ENCODE data around the gene L1CAM.

The L1CAM gene

DNA sequence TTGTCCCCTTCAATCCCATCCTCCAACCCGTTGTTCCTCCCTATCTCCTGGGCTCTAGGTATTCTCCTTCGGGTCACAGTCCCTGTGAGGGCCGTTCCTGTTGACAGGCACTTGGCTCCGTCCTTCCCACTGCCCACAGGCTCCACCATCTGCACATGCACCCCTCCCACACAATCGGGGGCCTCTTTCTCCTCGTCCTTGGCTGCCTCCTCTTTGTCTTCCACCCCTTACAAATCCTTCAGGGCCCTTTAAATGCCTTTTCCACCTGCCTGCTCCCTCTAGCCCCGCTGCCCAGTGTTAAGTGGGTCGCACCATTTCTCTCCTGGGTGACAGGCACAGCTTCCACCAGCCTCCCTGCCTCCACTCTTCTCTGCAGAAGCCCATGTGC is 15.8 kb upstream of the L1CAM start:
- DNase-seq: no peak

DNA sequence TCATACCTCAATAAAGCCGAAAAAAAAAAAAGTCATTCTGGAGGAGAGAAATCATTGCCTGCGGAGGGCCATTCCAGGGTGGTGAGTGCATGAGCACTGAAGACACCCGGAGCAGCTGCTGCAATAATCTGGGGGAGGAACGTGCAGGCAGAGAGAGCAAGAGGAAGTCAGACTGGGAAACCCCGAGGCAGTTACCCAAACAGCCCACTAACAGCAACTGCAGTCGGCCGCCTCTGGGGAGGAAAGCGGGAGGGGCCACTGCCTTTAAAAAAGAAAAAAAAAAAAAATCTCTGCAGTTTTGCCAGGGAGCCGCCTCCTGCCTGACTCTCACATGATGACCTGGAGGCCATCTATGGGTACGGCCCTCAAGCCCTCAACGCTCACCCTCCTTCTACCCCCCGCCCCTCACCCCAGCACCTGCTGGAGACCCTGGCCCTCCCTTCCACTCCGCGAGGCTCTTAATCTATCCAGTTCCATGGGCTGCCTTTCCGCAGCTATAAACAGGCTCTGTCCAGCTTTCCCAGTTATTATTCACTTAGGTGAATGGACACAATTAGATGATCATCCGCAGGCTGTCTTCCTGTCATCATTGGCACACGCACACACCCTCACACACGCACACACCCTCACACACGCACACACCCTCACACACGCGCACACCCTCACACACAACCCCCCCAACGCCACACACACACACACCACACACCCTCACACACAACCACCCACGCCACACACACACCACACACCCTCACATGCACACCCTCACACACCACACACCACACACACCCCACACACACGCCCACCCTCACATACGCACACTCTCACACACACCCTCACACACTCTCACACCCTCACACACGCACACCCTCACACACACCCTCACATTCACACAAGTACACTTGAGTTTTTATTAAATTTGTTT is 15.1 kb upstream of the L1CAM start:
- DNase-seq: no peak

DNA sequence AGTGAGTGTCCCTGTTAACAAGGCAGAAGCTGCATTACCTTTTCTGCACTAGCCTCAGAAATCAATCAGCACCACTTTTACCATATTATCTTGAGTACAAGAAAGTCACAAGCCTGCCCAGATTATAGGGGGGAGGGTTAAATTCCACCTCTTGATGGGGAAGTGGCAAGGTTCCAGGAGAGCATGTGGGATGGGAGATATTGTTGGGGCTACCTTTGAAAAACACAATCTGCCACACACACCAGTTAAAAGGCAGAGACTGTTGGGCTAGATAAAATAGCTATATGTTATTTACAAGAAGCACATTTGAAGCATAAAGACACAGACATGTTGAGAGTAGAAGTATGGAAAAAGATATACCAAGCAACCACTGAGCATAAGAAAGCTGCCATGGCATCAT is 11.9 kb upstream of the L1CAM start:
- DNase-seq: no peak

DNA sequence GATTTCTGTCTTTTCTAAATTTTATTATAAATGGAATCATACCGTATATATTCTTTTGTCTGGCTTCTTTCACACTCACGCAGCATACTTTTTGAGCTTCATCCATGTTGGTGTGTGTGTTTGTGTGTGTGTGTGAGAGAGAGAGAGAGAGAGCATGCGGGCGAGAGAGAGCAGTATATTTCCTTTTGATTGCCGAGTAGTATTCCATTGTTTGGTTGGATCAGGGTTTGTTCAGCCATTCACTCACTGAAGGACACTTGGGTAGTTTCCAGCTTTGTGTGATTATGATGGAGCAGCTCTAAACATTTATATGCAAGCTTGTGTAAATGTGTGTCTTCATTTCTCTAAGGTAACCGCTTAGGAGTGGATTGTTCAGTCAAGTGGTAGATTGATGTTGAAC is 3.1 kb upstream of the L1CAM start:
- peak; percentile 3 for DNase-seq

DNA sequence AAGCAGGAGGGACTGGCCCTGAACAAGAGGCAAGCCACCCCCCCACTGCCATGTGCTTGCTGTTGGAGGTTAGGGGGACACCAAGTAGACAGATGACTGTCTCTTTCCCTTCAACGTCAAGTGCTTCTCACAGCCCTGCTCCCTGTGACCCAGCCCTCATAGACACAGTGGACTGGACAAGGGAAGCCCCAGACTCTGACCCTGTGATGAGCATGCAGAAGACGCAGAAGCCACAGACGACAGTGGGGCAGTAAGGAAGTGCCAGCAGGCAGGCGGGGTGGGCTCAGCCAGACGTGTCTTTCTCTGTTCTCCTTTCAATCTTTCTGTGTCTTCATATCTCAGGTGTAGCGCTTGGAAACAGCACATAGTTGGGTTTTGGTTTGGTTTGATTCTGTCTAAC is 2.4 kb upstream of the L1CAM start:
- no peak for DNase-seq

GRCh38 chrX:153887385-153887784 is 1.4 kb upstream of the L1CAM start:
- DNase-seq: no peak

DNA sequence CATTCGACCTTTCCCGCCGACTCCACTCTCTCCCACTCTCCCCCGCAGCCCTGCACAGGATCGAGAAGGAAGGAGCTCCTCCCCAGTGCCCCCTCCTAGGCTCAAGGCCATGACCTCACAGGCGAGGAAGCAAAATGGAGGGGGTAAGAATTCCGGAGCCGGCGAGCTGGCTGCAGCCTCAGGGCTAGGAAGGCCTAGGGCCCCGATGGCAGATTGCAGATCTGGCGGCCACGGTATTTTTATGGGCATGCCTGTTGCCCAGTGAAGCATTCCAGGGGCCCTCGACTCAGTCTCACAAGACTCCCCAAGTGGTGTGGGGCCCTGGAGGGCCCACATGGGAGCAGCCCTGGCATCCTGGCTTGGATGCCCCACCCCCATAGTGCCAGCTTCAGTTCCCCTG is 942 bp upstream of the L1CAM start:
- no peak for DNase-seq

DNA sequence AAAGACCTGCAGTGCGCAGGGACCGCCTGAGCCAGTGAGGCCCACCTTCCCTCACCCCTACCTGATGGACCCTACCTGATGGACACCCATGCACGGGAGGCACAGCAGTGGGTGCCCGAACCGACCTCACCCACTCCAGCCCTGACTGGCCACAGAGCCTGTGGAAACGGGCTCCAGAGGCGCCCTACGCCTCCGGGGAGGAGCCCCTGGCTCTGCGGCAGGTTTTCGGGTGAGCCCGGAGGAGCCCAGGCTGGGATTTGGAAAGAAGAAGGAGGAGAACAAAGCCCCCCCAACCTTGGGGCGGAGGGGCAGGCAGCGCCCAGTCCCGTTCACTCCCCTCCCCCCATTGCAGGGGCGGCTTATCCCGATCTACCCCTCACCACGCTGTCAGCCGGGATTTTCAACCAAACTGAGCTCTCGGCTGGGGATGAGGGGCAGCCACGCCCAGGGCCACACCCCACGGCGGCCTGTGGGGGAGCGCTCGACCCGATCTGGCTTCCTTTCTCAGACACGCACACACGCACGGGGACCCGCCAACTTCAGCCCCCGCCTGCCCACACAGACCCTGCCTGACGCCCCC is 675 bp downstream of the L1CAM start:
- DNase-seq: no peak

DNA sequence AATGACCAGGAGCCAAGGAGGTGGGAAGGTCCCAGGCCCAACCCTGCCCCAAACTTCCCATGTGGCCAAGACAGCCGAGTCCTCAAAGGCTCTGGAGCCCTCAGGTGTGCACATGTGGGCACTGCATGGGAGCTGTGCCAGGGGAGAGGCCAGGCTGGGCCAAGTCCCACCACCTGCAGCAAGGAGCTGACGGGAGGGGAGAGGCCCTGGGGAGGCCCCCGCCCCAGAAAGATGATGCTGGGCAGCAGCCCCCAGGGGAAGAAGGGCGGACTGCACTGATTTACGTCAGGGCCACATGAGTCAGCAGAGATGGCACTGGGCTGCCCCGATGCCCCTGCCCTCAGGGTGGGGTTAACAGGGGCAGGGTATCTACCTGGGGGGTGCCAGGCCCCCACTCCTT is 1.4 kb downstream of the L1CAM start:
- peak; percentile 1 for DNase-seq

GRCh38 chrX:153884136-153884535 is 1.8 kb downstream of the L1CAM start:
- DNase-seq: no peak

DNA sequence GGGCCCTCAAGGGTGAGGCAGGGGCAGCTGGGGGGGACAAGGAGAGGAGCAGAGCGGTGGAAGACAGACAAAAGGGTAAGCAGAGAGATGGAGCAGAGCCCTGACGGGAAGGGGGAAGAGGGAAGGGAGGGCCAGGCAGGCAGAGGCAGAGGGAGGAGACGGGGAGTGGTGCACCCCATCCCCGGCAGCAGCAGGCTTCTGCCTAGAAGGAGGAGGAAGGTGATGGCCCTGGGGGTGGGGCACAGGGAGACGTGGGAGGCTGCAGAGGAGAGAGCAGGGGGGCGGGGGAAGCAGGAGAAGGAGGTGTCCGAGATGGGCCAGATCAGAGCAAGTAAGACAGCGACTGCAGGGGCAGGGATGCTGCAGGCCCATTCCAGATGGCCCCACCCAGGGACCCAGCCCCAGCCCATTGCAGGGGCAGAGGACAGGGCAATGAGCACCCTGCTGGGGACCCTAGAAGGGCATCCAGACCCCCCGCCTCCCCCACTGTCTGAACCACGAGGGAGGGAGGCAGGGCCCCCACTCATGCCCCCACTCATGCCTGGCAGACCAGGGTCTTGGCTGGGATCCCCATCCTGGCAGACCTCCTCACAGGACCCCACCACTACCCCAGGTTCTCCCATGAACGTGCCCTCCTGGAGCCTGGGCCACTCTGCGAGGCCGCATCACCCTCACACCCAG is 2.7 kb downstream of the L1CAM start:
- DNase-seq: no peak

DNA sequence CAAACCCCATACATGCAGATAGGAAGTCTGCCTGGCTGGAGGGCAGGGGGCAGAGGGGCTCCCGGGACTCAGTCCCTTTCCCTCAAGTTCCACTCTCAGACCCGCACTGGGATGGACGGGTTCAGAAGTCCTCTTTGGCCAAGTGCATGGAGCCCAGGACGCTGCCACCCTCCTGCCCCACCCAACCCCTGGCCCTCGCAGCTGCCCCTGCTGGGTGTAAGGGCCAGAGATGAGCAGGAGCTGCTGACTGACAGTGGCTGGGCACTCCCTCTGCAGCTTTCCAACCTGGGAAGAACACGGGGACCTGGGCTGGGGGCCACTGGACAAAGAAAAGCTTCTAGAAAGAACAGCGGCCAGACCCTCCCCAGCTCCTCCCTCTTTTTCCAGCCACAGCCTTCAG is 3.4 kb downstream of the L1CAM start:
- DNase-seq: no peak

- DNase-seq: no peak
These were observed 3.9 kb downstream of the L1CAM start for GRCh38 chrX:153882086-153882498.

- DNase-seq: no peak
These were observed 4.7 kb downstream of the L1CAM start for GRCh38 chrX:153881281-153881680.

- DNase-seq: no peak
These were observed 5.5 kb downstream of the L1CAM start for GRCh38 chrX:153880440-153880815.

- DNase-seq: no peak
These were observed 6.1 kb downstream of the L1CAM start for GRCh38 chrX:153879741-153880439.

- DNase-seq: no peak
These were observed 6.9 kb downstream of the L1CAM start for GRCh38 chrX:153878969-153879653.

DNA sequence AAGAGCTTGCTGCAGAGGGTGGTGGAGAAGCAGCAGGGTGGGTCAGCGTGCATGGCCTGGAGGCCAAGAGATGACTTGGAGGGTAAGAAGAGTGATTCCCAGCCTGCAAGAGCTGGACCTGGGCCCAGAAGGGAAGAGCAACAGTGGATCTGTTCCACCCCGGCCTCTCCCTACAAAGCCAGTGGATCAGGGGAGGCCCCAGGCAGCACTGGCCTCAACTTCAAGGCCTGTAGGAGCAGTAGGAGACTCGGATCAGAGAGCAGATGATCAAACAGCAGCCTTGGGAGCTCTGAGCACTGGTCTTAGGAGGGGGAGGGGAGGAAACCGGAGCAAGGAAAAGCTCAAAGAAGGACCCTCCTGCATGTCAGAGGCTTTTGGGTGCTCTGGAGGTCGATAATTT is 7.6 kb downstream of the L1CAM start:
- DNase-seq: no peak

DNA sequence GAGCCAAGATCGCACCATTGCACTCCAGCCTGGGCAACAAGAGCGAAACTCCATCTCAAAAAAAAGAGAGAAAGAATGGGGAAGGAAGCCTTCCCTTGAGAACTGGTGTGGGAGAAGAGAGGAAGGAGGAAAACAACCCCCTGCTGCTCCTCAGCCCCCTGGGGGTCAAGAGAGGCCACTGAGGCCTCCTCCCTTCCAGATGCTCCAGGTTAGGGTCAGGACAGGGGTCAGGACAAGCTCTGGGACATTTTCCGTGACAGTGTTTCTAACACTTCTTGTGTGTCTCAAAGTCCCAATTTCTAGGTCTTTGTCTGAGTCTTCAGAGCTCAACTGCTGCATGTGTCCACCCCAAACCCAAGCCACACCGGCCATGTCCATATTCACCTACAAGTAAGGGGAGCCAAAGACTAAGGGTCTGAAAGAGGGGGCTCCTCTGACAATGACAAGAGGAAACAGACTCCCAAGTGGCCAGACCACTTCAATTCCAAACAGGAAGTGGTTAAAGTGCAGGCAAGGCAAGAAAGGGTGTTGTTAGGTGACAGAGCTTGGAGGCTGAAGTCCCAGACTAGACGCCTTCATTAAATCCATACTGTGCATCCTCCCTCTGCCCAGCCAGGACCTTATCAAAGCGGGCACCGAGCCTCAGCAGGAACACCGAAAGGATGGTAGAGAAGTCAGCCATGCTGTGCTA is 8.3 kb downstream of the L1CAM start:
- no peak for DNase-seq

DNA sequence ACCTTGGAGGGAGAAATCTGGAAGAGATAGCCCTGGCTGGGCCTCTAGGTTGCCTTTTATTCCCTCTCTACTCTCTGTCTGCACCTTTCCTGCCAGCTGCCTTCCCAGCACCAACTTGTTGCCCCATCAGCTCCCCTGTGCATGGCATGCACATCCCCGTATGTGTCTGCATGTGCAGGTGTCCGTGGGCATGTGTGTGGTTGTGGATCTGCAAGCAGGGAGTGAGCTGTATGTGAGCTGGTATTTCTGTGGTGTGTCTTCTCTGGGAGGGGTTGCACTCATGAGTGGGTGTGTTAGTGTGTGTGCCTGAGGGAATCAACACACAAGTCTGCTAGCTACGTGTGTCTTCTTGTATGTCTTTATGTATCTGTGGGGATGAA is 9.9 kb downstream of the L1CAM start:
- DNase-seq: peak; percentile 8

DNA sequence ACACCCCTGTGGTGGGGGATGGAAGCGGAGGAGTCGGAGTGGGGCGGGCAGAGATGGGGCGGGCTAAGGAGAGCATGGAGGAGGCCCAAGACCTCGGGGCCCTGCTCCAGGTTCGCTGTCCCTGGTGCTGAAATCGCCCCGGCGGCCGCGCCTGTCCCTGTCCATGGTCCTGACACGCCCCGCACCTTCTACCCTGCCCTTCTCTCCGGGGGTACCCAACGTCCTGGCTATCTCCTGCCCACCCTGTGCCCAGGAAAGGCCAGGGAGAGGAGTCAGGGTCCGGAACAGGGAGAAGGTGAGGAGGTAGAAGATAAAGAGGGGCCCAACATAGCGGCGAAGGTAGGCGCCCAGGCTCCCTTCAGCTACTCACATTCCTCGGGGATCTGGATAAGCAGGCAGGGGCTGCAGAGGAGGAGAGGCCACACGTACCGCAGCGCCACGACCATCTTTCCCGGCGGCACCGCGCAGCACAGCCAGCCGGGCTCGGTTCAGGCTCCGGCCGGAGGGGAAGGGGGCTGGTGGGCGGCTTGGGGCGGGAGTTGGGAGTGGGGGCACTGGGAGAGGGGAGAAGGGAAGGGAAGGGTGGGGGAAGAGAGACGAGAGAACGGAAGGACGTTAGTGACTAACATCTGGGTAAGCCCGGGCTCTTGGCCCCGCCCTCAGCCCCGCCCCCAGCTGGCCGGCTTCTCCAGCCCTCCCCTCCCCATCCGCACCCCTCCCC is 10.4 kb downstream of the L1CAM start:
- no peak for DNase-seq
